ENCODE results near the gene NCBP2.

NCBP2 gene

DNA sequence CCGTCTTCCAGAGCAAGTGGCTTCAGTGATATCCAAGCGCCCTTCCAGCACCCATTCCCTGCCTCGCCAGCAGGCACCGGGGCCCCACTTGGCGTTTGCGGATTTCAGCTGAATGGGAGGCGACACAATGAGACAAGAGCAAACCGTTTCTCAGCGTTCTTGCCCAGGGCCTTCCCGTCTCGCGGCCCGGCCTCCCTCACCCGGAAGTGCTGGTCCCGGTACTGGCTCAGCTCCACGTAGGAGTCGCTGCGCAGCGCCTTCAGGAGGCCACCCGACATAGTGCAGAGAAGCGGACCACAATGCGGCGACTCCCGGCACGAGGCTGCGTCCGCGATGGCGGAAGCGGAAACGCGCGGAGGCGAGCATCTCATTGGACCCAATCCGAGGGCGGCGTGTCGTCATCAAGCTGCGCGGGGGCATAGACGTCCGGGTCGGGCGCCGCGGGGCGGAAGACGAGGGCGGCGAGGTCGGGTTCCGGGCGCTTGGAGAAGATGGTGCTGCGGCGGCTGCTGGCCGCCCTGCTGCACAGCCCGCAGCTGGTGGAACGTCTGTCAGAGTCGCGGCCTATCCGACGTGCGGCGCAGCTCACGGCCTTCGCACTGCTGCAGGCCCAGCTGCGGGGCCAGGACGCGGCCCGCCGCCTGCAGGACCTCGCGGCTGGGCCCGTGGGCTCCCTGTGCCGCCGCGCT, at the start of gene NCBP2:
Gene NCBP2 (minus strand): TSS at position 303 of the 689 bp plus-strand sequence. CDS start 25 bp downstream, at position 278.
- peak; percentile 95 for DNase-seq

DNA sequence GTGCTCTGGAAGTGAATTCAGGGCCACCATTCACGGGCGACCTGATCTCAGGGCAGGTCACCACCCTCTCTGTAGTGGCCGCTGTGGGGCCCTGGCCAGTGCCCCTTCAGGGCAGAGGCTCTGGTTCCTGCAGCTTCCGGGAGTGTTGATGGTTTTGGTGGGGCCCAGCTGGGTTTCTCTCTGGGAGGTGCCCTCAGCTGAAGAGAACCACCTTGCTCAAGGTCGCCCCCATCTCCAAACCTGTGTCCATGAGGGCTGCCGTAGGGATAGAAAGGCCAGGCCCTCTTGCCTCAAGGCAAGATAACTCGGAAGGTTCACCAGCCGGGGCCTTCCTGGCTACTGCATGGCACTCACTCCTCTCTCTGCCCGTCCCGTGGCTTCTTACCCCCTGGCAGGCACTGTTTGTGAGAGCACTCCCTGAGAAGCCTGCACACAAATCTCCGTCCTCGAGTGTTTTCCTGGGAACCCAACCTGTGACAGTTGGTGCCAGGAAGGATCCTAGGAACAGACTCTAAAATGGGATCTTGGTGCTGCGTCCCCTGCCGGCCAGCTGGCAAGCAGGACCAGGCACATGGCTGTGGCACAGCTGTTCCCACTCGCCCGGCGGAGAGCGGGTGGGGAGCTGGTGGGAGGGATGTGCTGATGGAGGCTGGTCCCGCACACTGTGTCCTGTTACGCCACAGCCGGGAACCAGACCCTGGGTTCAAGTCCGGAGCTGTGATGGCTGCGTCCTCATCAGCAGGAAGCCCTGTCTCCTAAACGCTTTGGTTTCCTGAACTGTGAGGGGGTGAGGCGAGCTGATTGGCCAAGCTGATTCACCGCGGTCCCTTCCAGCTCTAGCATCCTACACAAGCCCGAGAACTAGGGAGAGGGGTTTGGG, 49.5 kb upstream of the NCBP2 start:
- DNase-seq, result no peak

DNA sequence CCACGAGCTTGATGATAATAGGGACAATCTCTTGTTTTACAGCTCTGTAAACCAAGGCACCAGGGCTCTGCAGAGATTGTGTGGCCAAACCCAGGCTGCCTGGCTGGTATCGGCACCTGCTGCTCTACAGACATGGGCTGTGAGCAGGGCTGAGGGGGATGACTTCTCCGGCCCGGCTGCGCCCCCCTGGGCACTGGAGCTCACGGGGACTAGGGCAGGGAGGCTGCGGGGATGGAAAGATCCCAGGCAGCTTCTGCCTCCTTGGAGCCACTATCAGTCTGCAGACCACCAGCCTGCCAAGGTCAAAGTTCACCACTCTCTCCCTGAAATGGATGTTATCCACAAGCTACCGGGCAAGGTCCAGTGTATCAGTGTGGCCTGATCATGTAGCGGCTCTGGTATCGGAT, 48.3 kb upstream of the NCBP2 start:
- no peak for DNase-seq

DNA sequence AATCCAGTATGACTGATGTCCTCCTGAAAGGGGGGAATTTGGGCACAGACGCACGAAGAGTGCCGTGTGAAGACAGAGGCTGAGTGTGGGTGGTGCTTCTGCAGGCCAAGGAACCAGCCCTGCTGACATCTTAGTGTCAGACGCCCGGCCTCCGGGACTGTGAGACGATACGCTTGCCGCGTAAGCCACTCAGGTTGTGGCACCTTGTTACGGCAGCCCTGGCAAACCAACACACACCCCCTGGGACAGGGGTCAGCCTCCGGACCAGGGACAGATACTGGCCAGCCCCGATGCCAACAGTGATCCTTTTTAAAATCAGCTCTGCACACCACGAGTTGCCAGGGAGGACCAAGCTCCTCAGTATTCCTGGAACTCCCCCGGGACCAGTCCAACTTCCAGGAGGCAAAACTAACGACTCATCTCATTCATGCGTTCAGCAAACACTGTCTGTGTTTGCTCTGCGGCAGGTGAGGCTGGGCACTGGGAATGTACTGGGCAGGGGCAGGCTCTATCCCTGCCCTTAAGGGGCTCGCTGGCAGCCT, 47.5 kb upstream of the NCBP2 start:
- DNase-seq, result no peak

DNA sequence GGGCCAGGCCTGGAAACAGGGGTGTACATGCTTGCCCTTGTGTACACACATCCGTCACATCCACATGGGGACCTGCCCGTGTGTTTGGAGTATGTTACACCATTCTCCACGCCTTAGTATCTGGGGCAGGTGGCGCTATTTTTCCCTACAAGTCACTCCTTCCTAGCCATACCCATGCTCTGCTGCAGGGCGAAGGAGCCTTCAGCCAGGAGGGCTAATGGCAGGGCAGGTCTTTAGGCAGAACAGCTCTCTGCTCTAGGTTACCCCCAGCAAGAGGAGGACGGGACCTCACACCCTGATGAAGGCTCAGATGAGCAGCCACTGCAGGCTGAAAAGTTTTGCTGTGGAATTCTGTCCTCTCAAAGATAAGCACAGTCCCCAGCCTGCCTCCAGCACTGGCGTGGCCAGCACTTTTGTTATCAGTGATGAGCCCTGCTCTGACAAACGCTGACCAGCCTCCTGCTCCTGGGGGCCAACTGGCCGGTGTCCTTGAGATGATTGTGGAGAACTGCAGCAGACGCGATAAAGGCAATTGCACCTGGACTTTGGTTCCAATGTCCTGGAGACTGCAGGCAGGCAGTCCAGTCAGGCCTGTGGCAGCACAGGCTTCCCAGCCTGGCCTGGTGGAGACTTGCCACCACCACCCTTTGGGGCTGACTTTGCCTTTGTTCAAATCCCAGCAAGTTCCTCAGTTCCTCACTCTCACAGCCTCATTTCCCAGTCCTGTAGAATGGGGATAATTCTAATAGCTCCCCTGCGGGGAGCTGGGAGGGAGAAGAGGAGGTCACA, 46.1 kb upstream of the NCBP2 start:
- no peak for DNase-seq

DNA sequence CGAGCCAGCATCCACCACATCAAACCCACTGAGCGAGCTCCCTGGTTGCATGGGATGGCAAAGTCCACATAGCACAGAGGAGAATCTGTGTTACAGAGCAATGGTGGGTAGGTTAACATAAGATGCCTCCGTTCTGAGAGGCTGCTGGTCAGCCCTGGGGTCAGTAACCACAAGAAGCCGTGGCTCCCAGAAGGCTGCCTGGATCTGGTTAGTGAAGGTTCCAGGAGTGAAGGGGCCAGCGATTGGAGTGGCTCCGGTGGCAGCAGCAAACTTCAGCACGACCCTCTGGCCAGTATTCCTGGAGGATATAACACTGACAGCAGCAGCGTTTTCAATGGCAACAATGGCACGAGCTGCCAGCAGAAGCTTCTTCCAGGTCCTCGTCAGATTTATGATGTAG, 44.7 kb upstream of the NCBP2 start:
- DNase-seq, result no peak

DNA sequence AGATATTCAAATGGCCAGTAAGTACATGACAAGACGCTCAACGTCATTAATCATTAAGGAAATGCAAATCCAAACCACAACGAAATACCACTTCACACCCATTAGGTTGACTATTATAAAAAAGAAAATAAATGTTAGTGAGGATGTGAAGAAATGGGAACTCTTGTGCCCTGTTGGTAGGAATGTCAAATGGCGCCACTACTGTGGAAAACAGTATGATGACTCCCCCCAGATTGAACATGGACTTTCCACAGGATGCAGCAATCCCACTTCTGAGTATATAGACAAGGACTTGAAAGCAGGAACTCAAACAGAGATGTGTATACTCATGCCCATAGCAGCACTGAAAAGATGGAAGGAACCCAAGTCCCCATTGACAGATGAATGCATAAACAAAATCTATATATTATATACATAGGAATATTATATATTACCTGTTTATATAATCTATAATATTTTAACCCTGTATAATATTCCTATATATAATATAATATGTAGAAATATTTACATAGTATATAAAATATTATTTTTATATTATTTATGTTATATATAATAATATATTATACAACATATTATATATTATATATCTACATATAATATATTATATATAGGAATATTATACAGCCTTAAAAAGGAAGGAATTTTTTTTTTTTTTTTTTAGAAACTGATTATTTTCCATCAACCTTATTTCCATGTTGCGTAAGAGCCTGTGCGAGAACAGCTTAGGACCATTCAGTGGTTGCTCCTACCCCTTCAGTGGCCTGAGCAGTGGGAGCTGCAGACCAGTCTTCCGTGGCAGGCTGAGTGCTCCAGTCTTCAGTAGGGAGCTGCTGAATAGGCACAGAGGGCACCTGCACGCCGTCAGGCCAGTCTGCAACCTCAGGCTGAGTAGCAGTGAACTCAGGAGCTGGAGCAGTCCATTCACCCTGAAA, 43.9 kb upstream of the NCBP2 start:
- no peak for DNase-seq

DNA sequence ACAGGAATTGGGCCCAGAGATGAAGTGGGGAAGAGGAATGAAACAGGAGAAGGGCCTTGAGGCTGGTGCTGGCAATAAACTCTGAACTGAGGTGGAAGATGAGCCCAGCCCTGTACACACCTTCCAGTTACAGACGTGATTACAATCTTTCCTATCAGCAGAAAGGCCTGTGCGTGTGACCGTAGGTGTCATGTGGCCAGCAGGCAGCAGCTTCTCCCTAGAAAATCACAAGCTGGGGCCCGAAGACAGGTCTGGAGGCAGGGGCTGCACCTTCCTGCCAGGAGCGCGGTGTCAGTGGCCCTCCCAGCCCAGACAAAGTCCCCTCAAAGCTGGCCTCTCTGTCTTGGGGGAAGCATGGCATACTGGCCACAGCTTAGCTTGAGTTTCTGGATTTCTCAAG, 43.0 kb upstream of the NCBP2 start:
- DNase-seq, result no peak

DNA sequence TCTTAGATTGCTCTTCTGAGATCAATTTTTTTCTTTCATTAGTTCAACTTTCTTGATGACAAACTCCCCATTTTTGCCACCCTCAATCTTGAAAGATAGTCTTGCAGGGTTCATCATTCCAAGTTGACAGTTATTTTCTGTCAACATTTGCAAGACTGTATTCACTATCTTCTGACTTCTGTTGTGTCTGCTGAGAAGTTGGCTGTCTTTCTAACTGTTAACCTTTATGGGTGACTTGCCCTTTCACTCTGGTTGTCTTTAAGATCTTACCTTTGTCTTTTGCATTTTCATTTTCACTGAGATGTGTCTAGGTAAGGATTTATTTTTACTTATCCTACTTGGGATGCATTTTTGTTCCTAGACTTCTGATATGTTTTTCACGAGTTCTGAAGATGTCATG, 40.9 kb upstream of the NCBP2 start:
- DNase-seq, result no peak

DNA sequence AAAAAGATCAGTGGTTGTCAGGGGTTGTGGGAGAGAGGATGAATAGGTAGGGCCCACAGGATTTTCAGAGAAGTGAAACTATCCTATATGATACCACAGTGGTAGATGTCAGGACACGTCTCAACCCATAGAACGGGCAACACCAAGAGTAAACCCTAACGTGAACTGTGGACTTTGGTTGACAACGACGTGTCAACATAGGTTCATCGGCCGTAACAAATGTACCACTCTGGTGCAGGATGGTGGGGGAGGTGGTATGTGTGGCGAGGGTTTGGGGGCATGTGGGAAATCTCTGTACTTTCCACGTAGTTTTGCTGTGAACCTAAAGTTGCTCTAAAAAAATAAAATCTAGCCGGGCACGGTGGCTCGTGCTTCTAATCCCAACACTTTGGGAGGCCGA, 39.3 kb upstream of the NCBP2 start:
- DNase-seq, result no peak

DNA sequence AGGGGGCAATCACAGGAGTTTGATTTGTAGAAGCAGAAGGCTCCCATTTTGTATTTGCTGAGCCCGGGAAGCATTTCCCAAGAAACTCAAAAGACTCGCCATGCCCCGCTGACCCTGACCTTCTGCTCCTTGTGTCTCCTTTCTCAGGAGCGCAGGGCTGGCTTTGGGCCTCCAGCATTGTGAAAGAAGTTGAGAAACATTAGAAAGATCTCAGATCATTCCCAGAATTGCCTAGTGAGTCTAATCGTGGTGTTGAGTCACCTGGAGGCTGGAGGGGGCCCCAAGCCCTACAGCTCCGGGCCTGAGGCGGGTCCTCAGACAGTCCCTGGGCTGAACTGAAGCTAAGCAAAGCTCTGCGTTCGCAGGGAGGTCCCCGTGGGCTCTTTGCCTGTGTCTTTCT, 37.2 kb upstream of the NCBP2 start:
- no peak for DNase-seq

DNA sequence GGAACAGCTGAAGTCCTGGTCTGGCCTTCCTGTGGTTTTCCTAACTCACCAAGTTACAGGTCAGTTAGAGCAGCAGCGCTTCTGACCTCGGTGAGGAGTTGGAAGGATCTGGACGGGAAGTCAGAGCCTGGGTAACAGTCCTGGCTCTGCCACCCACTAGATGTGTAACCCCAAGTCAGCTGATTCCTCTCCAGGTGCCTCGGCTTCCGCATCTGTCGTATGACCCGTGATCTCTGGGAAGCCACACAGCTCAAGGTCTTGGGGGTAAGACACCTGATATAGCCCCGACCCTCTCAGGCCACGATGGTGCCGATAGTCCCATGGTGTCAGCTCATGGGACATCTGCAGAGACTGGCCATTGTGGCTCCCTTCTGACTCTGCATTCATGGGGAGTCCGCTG, 34.6 kb upstream of the NCBP2 start:
- no peak for DNase-seq

DNA sequence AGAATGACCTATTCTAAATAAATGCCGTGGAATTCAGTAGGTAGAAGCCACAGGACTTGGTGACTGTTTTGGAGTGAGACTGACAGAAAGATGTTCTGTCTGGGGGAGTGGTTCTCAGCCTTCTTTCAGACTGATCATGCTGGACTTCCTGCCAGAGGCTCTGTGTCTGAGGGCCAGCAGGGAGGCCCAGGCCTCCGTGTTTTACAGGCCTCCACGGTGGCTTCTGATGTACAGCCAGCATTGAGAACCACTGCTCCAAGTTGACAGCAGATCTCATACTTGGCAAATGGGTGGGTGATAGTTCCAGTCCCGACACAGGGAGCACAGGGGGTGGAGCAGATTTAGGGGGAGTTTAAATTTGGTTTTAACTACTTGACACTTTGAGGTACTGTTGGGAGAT, 33.0 kb upstream of the NCBP2 start:
- DNase-seq, result no peak

DNA sequence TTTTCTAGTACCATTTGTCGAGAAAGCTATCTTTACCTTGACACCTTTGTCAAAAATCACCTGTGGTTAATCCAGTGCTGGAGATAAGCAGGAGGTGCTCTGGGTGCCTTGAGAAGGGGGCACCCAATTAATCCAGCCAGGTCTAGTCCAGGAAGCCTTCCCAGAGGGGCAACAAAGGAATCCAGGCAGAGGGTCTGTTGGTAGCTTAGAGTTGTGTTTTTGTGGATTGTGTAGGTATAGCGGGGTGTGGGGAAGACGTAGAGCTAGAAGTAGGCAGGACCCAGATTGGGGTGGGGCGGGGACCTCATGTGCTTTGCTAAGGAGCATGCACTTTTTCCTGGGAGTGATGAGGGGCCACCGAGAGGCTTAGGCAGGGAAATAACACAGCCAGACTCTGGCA, 32.3 kb upstream of the NCBP2 start:
- no peak for DNase-seq

DNA sequence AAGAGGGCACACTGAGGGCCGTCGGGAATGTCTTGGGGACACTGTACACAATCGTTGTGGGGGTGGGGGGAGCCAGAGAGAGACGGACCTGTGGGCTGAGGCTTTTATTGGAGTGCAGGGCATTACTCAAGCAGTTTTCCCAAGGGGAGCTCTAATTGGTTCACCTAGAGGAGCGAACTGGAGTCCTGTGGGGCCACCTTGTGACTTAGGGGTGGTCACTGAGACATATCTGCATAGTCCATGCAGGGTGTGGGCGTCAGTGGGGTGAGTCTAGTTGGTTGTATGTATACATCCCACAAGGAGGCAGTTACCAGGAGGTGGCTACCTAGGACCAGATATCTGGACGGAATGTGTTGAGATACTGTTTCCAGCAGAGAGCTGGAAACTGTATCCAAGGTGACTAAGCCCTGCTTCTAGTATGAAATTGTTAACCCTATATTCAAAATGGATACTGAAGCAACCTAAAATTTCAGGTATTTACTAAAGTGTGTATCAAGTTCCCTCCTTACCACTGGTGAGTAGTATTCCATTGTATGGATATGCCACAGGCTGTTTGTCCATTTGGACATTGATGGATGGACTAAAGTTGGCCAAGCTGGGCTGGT, 28.9 kb upstream of the NCBP2 start:
- no peak for DNase-seq

DNA sequence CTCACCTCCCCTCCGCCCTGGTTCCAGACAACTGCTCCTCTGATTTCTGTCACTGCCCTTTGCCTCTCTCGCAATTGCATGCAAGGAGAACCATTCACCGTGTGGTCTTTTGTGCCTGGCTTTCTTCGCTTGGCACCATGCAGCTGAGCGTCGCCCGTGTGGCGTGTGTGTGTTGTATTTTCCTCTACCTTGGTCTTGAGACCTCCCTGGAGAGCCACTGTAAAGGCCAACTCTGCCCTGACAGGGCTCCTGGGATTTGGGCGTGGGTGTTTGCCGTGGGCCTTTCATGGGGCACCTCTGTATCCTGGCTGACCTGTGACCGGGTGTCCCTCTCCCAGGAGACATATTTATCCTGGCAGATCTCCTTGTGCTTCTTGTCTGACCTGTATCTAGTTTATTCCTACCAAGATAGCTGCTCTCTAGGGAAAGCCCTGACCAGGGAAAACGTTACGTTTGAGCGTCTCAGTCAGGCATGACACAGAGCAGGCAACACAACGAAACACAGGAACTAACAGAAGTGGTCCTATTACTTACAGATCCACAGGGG, 28.3 kb upstream of the NCBP2 start:
- no peak for DNase-seq

DNA sequence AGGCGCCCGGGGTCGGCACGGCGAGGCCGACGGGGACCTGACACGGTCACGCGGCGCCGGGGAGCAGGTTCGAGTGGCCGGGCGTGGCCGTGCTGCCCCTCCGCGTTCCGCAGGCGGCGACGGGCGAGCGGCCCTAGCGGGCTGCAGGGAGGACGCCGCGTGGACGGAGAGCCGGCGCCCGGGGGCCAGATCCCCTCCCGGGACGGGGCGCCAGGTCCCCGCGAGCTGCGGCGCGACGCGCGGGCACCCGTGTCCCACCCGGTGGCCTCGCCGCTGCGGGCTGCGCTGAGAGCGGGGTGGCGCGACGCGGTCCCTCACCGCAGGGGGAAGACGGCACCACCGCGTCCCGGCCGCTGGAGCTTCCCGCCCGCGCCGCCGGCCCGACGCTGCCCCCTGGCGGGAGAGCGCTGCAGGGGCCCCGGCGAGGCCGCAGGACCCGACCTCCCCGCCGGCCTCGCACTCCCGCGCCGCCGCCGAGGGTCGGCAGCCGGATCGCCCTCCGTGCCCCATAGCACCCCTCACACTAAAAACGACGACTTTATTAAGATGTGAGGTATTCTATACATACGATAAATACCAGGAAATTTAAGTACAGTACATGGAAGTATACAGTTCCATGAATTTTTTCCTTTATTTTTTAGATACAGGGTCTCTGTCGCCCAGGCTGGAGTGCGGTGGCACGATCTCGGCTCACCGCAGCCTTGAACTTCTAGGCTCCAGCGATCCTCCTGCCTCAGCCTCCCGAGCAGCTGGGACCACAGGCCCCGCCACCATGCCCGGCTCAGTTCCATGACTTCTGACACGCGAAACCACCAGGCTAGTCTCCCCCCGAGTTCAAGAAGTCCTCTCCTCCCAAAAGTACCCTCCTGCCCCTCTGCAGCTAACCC, 27.6 kb upstream of the NCBP2 start:
- DNase-seq, result peak; percentile 8

DNA sequence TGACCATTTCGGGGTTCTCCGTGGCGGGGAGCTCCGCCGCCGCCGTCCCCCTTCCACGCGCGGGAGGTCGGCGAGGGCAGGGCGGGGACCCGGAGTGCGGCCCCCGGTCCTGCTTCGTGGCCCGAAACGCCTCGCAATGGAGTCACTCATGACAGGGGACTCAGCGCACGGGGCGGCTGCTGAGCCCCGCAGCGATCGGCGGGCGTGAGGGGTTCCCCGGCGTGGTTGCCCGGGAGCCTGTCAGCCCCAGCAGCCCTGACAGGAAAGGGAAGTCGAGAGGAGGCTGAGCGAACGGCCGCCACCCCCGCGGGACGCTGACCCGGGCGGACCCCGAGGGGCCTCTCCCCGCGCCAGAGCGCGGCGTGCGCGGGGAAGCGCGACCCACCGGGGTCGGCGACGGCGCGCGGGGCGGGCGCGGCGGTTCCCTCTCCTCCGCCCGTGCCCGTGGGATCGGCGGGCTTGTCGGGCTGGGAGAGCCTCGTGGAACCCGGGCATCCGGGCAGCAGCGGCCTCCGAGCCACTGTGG, 26.9 kb upstream of the NCBP2 start:
- DNase-seq, result no peak

DNA sequence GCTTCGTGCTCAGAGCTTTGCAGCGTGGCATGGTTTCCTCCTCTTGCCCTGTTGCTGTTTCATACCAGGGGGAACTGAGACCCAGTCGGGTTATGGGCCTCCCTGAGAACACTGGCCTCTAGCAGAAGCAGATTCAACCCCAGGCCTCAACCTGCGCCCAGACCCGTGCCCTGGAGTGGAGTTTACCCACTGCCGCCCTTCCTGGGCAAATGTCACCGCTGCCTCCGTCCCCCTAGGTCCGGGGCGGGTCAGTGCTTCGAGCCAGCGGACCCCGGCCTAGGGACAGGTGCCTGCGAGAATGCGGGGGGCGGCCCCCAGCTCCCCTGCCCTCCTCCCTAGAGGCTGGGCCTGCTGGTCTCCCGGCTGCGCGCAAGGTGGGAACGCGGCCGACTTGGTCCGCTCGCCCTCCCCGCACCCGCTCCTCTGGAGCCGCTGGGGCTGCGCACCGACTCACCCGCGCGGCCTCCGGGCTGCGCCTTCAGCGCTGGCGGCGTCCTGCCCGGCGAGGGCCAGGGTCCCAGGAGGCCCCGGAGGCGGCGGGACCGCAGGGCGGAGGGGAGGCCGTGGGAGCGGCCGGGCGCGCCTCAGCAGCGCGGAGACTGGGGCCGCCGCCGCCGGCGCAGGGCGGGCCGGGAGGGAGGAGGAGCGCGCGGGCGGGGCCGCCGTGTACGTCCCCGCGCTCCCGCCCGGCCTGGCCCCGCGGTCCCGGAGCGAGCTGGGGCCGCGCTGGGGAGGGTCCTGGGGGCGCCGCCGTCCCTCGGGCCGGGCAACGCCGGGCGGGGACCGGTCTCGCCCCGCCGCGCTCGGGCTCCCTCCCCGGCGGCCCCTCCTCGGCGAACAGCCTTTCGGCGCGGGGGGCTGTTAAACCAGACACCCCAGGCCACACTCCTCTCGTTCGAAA, 26.2 kb upstream of the NCBP2 start, which contains the start of gene PIGZ:
Gene PIGZ (minus strand): TSS at position 601 of the 901 bp plus-strand sequence. CDS start 16,802 bp downstream, outside the sequence.
- no peak for DNase-seq
